ENCODE data around the gene ARID2. TPM values are rescaled to one million over a fixed set of nuclear protein-coding genes. Genes with fewer than 3 reads are reported as not detected.

ARID2 gene
- total RNA-seq, 1 donor from 2014 or later: 46.3 TPM

DNA sequence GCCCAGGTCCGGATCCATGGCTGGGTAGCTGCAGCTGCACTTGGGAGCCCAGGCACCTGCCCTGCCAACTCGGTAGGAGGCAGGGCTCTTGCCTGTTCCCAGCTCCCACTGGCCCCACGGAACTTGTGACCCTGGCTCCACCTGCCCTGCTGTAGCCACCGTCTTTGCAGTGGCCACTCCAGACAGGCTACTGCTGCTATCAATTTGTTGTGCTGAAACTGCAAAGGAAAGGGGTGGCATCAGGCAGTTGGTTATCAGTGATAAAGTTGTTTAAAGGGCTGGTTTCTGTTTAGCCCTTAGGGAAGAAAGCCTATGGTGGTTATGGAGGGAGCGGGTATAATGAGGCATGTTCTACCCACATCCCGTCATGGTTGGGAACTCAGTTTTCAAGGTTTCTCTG is 32.1 kb upstream of the ARID2 start:
- H3K4me3 Mint-ChIP-seq (ENCODE audit: unreplicated experiment): no peak overlapping the region
- peaks cover 1% of the 10 kb centered on the region for H3K27me3 Mint-ChIP-seq (ENCODE audit: unreplicated experiment)
- H3K27ac Mint-ChIP-seq (ENCODE audit: unreplicated experiment): no peak overlapping the region
- H3K4me1 Mint-ChIP-seq (ENCODE audit: unreplicated experiment): peaks cover 4% of the 10 kb centered on the region
- no peaks in the 10 kb centered on the region for H3K9me3 Mint-ChIP-seq (ENCODE audit: unreplicated experiment)
- H3K36me3 Mint-ChIP-seq (ENCODE audit: low read depth, unreplicated experiment): no peaks in the 10 kb centered on the region
- no peak for DNase-seq (ENCODE audit: low spot score)
- TF ChIP-seq, protein P1, sequence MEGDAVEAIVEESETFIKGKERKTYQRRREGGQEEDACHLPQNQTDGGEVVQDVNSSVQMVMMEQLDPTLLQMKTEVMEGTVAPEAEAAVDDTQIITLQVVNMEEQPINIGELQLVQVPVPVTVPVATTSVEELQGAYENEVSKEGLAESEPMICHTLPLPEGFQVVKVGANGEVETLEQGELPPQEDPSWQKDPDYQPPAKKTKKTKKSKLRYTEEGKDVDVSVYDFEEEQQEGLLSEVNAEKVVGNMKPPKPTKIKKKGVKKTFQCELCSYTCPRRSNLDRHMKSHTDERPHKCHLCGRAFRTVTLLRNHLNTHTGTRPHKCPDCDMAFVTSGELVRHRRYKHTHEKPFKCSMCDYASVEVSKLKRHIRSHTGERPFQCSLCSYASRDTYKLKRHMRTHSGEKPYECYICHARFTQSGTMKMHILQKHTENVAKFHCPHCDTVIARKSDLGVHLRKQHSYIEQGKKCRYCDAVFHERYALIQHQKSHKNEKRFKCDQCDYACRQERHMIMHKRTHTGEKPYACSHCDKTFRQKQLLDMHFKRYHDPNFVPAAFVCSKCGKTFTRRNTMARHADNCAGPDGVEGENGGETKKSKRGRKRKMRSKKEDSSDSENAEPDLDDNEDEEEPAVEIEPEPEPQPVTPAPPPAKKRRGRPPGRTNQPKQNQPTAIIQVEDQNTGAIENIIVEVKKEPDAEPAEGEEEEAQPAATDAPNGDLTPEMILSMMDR (IDR thresholded peaks at IDR 0.05; ENCODE audit: unreplicated experiment): no peak

DNA sequence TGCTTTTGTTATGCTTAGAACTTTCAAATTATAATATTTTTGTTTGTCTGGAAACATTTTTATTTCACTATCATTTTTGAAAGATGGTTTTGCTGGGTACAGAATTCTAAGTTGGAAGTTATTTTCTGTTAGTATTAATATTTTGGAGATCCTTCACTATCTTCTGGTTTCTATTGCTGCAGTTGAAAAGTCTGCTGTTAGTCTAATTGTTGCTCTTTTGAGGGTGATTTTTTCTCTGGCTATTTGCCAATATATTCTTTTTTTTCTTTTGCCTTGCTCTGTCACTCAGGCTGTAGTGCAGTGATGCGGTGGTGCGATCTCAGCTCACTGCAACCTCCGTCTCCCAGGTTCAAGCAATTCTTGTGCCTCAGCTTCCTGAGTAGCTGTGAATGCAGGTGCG is 28.2 kb upstream of the ARID2 start:
- no peak for DNase-seq (ENCODE audit: low spot score)
- TF ChIP-seq, protein P1 (IDR thresholded peaks at IDR 0.05; ENCODE audit: unreplicated experiment): no peak
- H3K9me3 Mint-ChIP-seq (ENCODE audit: unreplicated experiment): no peaks in the 10 kb centered on the region
- peaks cover 6% of the 10 kb centered on the region for H3K4me1 Mint-ChIP-seq (ENCODE audit: unreplicated experiment)
- H3K36me3 Mint-ChIP-seq (ENCODE audit: low read depth, unreplicated experiment): no peaks in the 10 kb centered on the region
- H3K27ac Mint-ChIP-seq (ENCODE audit: unreplicated experiment): no peak overlapping the region
- H3K4me3 Mint-ChIP-seq (ENCODE audit: unreplicated experiment): no peak overlapping the region
- peaks cover 4% of the 10 kb centered on the region for H3K27me3 Mint-ChIP-seq (ENCODE audit: unreplicated experiment)

- Mint-ChIP-seq H3K4me1 (ENCODE audit: unreplicated experiment) (peaks cover 6% of the 10 kb centered on the region), H3K27me3 (ENCODE audit: unreplicated experiment) (peaks cover 4% of the 10 kb centered on the region), H3K27ac (ENCODE audit: unreplicated experiment) (no peak overlapping the region), H3K9me3 (ENCODE audit: unreplicated experiment) (no peaks in the 10 kb centered on the region), H3K36me3 (ENCODE audit: low read depth, unreplicated experiment) (no peaks in the 10 kb centered on the region), H3K4me3 (ENCODE audit: unreplicated experiment) (no peak overlapping the region)
- no peak for DNase-seq (ENCODE audit: low spot score)
- TF ChIP-seq, protein P1 (IDR thresholded peaks at IDR 0.05; ENCODE audit: unreplicated experiment): no peak
Observed at GRCh38 chr12:45703942-45704341, 25.6 kb upstream of the ARID2 start.

DNA sequence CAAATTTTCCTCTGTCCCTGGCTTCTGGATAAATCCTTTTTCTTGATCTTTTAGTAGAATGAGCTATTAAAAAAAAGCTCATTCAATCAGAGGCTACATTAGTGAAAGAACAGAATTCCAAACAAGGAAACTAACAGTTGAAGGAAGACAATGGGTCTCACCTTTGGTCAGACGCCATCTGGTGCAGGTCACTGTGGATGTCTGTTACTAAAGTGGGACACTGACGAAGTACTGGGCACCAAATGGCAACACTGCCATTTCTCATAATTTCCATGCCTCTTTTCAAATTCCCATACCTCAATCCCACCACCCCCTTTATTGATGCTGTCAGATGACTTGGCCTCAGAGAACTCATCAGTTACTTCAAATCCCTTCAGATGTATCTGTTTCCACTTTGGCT is 24.5 kb upstream of the ARID2 start:
- peaks cover 4% of the 10 kb centered on the region for H3K27me3 Mint-ChIP-seq (ENCODE audit: unreplicated experiment)
- DNase-seq (ENCODE audit: low spot score): no peak
- H3K27ac Mint-ChIP-seq (ENCODE audit: unreplicated experiment): no peak overlapping the region
- H3K4me3 Mint-ChIP-seq (ENCODE audit: unreplicated experiment): no peak overlapping the region
- no peaks in the 10 kb centered on the region for H3K9me3 Mint-ChIP-seq (ENCODE audit: unreplicated experiment)
- H3K36me3 Mint-ChIP-seq (ENCODE audit: low read depth, unreplicated experiment): no peaks in the 10 kb centered on the region
- TF ChIP-seq, protein P1 (IDR thresholded peaks at IDR 0.05; ENCODE audit: unreplicated experiment): no peak
- peaks cover 6% of the 10 kb centered on the region for H3K4me1 Mint-ChIP-seq (ENCODE audit: unreplicated experiment)

DNA sequence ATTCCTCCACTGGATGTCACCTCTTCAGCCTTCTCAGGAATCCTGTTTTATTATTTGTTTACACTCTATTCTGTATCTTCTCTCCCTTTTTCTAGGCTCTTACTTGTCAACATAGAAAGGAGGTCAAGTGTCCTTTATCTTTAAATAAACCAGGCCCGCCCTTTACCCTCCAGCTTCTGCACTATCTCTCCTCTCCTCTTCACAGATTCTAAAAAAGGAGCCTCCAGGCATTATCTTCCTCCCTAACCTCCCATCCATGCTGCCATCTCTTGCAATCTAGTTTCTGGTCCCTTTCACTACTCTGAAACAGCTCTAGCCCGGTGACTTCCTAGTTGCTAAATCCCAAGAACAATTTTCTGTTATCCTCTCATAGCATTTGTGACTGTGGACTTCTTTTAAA is 24.1 kb upstream of the ARID2 start:
- peaks cover 6% of the 10 kb centered on the region for H3K4me1 Mint-ChIP-seq (ENCODE audit: unreplicated experiment)
- no peaks in the 10 kb centered on the region for H3K36me3 Mint-ChIP-seq (ENCODE audit: low read depth, unreplicated experiment)
- H3K27ac Mint-ChIP-seq (ENCODE audit: unreplicated experiment): no peak overlapping the region
- TF ChIP-seq, protein P1 (IDR thresholded peaks at IDR 0.05; ENCODE audit: unreplicated experiment): no peak
- DNase-seq (ENCODE audit: low spot score): no peak
- H3K27me3 Mint-ChIP-seq (ENCODE audit: unreplicated experiment): peaks cover 4% of the 10 kb centered on the region
- H3K4me3 Mint-ChIP-seq (ENCODE audit: unreplicated experiment): no peak overlapping the region
- H3K9me3 Mint-ChIP-seq (ENCODE audit: unreplicated experiment): no peaks in the 10 kb centered on the region

All from endothelial cell (in vitro differentiated cells).